HG02884 (cell line): ENCODE data around the gene GPR39.

ENCODE experiments used
- ATAC-seq: cut with Tn5 transposase; IDR thresholded peaks from one replicate; pipeline ENCODE4 v1.9.1; 2021; ENCODE audit warnings: mild to moderate bottlenecking, moderate library complexity; ENCODE audit not compliant: unreplicated experiment

Gene GPR39

DNA sequence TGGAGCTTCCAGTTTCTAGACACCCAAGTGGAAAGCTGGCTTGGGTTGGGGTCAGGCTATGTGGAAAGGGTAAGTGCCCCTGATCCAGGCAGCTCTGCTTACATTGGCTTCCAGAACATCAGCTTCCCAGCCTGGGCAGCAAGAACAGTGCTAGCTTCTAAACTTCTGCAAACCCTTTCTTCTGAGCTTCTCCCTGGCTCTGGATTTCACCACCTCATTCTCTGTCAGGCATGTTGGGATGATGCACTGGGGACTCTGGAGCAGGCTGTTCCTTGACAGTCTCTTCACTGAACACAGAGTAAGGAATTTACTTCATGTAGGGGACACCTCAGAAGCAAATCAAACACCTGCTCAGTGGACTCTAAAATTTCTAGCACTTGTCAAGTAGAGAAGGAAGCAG is 180.6 kb downstream of the GPR39 start:
- ATAC-seq = no peak

GRCh38 chr2:132597831-132598230 is 181.2 kb downstream of the GPR39 start:
- ATAC-seq = no peak

DNA sequence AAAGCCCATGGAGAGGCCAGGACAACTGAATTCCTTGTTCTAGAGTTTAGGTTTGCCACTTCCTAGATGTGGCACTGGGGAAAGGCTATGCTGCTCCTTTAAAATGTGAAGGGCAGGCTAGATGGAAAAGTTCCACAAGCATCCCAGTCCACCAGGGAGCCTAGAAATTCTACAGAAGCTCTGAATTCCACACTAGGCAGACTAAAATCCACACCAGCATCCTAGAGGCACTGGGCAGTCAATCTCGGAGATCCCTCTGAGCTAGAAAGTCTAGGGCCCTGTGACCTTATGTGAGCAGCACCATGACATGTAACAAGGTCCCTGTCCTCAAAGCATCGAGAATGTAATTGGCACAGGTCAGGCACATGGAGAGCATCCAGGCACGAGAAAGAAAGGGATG is 181.9 kb downstream of the GPR39 start:
- no peak for ATAC-seq

DNA sequence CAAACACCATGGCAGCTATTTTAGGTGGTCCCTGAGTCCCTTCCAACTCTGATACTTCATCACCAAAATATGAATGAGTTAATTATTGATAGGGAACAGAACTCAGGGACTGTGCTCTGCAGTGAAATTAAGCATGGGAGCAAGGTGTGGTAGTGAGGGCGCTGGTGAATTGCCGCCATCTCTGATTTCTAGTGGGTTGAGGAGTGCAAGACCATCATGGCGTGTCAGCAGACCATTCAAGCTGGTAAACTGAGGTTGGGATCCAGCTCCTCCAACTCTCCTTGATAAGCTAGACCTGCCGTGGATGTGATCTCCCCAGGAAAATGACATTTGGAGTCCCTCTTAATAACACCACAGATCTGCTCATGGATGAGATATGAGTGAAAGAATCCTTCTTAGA is 183.0 kb downstream of the GPR39 start:
- ATAC-seq = no peak

DNA sequence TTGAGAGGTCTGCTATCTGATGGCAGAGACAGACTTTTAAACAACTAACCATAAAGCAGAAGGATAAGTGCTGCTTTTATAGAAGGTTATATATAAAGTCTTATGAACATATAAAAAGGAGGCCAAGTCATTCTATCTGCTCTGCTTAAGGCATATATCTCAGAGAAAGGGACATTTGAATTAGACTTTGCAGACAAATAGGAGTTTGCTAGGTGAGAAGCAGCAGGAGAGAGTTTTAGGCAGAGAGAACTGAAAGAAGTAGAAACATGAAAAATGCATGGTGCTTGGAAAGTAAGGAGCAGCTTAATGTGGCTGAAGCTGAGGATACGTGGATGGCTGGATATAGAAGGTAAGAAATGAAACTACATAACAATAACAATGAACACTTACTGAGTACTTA is 188.0 kb downstream of the GPR39 start:
- no peak for ATAC-seq

GRCh38 chr2:132605236-132606180 is 188.9 kb downstream of the GPR39 start:
- ATAC-seq = no peak

DNA sequence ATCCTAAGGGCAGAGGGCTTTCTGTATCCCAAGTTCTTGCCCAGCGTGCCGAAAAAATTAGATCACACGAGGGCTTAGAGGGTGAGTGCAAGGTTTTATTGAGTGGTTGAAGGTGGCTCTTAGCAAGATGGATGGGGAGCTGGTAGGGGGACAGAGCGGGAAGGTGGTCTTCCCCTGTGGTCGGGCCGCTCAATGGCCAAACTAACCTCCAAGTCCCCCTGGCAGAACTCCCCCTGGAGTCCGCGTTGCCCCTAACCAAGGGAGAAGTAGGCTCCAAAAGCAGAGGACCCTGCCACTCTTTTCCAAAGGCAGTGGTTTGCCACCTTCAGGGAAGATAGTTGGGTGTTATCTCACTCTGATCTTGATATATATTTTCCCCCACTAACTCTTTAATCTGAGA is 190.0 kb downstream of the GPR39 start:
- ATAC-seq = no peak

DNA sequence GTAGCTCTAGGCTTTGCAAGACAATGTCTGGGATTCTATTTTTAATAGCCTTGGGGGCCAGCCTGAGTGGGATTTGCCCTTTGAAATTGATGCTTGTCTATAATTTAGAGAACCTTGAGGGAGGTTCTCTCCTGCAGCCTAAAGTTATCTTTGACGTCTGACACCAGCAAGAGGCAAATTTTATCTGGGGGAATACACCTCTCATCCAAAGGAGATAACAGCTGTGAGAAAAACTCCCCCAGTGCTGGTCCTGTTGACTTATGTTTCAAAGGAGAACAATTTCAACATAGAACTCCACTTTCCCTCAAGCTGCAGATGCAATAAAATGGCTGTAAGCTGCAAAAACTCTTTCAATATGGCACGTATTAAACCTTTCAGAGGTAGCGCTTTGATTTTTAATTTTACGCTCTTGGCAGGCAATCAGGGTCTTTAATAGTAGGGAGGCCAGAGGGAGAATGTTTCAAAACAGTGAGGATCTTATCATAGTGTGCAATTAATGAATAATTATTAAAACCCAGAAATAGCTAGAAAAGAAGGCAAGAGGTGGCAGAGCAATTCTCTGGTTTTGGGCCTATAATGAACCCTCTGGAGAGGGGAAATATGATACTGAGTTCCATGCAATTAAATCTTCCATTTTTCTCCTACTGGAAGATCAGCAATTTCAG is 191.0 kb downstream of the GPR39 start:
- no peak for ATAC-seq

DNA sequence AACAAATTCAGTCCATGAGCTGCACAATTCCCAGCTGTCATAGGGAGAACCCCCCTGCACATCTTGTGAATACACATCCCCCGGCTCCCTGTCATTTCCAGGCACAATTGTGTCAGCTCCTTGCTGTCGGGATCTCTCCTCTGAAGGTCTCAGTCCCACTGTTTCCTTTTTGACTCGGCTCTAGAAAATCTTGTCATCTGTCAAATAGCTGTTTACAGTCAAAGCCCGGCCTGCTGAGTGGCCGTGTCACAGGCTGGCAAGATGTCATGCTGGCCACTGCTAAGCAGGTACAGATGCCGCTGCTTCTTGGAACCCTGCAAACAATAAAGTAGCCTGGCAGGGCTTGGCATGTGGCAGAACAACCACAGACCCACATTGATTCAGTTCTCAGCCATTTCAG is 191.7 kb downstream of the GPR39 start:
- no peak for ATAC-seq

- no peak for ATAC-seq
Measured at GRCh38 chr2:132609101-132609890, 192.7 kb downstream of the GPR39 start.

GRCh38 chr2:132611719-132612118 is 195.1 kb downstream of the GPR39 start:
- ATAC-seq = no peak

DNA sequence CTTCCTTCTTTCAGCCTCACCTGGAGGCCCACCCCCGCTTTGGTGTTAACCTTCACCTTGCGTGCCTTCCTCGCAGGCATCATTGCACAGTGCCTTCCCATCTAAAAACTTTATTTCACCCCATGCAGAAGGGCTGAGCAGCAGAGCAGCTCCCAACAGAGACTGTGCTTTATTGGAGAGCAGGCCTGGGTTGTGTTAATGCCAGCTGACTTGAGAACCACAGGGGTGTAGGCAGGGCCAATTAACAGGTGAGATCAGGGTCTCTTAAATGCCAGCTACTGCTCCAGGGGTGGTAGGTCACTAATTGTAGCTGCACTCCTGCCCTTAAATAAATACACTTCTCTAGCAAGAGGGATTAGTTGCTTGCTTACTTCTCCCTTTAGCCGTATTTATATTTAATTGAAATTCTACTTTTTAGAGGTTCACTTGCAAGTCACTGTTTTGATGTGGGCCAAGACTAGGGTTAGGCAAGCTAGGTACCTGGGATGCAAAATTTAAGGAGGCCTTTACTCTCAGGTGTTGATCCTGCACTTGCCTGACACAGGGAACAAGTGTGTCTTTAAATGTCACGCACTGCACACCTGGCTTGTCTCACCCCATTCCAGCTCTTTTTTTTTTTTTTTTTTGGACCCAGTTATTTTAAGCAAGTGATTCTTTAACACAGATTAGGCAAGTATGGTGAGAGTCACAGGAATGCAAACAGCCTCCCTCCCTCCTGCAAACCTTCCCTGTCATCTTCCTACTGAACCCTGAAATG is 198.9 kb downstream of the GPR39 start:
- ATAC-seq = no peak

DNA sequence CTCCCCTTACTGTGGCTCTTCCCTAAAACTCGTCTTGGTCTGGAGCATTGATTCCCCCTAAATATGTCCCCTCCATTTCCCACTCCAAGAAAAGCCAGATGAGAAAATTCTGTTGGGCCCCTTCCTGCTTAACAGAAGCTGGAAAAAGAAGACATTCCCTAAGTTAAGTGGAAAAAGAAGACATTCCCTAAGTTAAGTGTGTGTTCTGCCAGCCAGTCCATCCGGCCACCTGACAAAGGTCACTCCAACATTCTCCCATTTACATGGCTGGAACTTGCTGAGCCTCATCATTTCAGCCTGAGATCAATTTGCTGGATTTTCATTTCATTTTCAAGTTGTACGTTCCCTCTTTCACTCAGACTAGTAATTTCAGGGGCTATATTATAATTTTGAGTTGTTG is 201.4 kb downstream of the GPR39 start:
- ATAC-seq = no peak

- ATAC-seq = no peak
Measured at GRCh38 chr2:132618734-132619133, 202.1 kb downstream of the GPR39 start.

- no peak for ATAC-seq
Measured at GRCh38 chr2:132620115-132620514, 203.5 kb downstream of the GPR39 start.

DNA sequence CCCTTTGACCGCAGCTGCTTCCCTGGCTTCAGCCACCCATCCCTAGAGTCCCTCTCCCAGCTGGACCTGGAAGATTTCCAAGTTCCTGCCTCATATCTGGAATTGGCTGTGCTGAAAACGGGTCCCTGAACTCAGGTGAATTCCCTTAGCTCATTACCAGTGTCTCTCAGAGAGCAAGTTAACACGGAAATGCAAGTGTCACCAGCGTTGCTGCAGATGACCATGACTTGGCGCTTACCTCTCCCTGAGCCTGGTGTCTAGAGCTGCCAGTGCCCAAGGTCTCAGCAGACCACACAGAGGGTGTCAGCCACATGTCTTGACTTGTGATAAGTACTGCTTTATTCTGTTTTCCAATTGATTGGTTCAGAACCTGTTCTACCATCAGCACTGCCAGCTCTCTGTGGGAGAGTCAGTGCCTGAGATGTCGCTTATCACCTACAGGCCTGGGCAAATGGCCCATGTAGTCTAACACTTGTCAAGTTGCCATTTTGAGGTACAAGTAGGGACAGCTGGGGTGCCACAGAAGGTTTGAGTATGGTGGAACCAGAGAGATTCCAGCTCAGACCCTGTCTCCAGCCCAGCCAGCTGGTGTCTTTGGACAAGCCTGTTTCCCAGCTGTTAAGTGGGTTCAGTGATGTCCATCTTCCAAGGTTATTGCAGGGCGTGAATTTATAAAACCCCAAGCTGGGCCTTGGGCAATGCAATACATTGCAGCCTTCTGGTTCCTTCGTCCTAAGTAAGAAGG is 204.7 kb downstream of the GPR39 start:
- ATAC-seq = no peak

- no peak for ATAC-seq
Measured at GRCh38 chr2:132623096-132623839, 206.7 kb downstream of the GPR39 start.

GRCh38 chr2:132627536-132627935 is 210.9 kb downstream of the GPR39 start:
- ATAC-seq = no peak

DNA sequence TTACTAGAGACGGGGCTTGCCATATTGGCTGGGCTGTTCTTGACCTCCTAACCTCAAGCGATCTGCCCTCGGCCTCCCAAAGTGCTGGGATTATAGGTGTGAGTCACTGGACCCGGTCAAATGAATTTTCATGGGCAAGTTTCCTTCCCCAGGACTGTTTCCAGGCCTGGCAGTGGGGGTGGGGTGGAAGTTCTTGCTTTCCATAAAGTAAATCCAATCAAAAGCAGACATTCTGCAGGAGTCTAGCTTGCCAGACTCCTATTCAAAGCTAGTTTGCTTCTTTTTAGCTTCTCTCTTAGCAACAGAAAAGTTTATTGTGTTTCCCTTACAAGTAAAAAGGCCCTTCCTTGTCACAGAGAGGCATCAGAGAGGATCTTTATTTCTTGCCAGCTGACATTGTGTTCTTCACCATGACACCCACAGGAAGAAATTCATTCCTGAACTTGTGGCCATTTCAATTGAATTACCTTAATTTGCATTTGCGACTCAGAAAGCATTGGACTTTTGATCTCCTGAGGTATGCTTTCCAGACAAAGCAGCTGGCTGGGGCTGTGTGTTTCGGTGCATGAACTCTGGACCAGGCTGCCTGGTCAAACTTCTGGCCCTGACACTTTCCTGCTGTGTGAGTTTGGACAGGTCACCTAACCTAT is 215.5 kb downstream of the GPR39 start:
- ATAC-seq = no peak
